ENCODE results near the gene RSRP1.
"Not testable (repeated sequence)": the region's sequence is repeated elsewhere in the genome, so short reads cannot be mapped to it uniquely, and the experiment has no call there.

The RSRP1 gene

GRCh38 chr1:25255706-25256577 lies 8.7 kb upstream of the RSRP1 start:
- DNase-seq = no peak

DNA sequence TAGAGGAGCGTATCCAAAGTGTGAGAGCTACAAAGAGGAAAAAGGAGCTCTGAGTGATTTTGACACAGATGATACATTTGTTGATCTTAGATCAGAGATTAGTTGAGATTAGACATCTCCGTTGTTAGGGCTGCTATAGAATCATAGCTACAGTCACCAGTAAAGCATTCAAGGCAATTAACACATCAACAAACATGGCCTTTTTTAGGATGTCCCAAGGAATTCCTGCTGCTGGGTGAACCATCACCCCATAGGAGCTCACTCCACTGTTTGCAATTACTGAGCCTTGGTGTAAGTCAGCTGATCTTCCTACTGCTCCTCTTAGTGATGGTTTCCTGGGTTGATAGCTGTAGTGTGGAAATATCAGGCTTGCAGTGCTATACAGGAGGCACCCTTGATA lies 6.7 kb upstream of the RSRP1 start:
- no peak for DNase-seq

- no peak for DNase-seq
These were observed 838 bp upstream of the RSRP1 start for GRCh38 chr1:25247829-25248754.

DNA sequence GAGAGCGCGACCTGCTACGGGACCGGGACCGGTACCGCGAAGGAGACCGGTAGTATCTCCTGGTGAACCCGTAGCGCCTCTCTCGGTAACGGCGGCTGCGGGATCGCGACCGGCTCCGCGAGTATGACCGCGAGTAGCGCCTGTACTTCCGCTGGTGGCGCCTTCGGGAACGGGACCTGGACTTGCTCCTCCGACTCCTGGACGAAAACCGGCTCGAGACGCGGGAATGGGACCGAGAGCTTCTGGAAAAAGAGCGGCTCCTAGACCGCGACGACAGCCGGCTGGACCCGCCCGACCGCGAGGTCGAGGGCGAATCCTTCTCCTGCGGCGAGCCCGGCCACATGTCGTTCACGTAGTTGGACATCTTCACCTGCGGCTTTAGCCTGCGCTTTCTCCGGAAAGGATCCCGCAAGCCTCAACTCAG lies 642 bp downstream of the RSRP1 start:
- DNase-seq = peak; percentile 78

- peak; percentile 56 for DNase-seq
These were observed 1.2 kb downstream of the RSRP1 start for GRCh38 chr1:25245809-25246599.

- no peak for DNase-seq
These were observed 1.9 kb downstream of the RSRP1 start for GRCh38 chr1:25245393-25245792.

- no peak for DNase-seq
These were observed 3.3 kb downstream of the RSRP1 start for GRCh38 chr1:25243907-25244306.

GRCh38 chr1:25239681-25240541 lies 7.3 kb downstream of the RSRP1 start:
- peak; percentile 99 for DNase-seq

DNA sequence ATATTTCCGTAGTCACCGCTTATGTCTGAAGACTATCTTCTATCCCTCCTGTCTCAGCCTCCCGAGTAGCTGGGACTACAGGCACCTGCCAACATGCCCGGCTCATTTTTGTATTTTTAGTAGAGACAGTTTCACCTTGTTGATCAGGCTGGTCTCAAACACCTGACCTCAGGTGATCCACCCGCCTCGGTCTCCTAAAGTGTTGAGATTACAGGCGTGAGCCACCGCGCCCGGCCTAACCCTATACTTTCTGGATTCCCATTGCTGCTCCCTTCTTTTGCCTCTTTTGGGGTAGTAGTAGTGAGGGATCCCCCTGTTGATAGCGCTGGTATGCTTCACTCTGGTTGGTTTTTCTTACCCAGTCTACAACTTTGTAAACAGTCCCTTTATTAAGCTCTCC lies 9.2 kb downstream of the RSRP1 start:
- DNase-seq = no peak

- DNase-seq = not testable (repeated sequence)
These were observed 11.0 kb downstream of the RSRP1 start for GRCh38 chr1:25236261-25236660.

- DNase-seq = not testable (repeated sequence)
These were observed 11.8 kb downstream of the RSRP1 start for GRCh38 chr1:25235411-25235810.

DNA sequence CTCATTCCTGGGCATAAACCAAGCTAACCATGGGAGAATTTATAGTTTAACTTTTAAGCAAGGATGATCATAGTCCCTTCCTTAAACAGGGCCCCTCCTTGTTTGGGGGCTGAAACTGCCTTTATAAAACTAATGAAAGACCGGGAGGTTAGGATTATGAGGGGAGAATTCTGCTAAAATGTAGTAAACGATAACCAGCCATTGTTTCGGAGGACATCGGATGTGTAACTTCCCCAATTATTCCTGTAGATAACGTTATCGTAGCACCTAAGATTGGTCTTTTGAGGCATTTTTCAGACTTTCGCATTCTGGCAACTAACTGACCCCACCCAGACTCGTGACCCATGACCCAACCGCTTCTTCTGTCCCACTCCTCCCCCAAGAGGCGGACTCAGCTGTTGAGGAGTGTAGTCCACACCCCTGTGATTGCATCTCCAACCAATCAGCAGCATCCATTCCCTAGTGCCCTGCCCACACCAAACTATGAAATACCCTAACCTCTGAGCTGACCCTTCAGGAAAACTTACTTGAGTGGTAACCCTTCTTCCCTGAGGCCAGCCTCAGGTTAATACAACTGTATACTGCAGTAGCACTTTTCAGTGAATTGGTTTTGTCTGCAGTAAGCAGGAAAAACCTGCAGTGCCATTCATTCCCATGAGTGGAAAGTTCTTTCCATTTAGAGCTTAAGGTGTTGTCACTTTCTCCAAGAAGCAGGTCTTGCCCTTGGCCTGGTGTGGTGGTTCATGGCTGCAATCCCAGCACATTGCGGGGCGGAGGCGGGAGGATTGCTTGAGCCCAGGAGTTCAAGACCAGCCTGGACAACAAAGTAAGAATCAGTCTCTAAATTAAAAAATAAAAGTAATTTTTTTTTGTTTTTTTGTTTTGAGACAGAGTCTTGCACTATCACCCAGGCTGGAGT lies 14.1 kb downstream of the RSRP1 start:
- DNase-seq = peak; percentile 64

DNA sequence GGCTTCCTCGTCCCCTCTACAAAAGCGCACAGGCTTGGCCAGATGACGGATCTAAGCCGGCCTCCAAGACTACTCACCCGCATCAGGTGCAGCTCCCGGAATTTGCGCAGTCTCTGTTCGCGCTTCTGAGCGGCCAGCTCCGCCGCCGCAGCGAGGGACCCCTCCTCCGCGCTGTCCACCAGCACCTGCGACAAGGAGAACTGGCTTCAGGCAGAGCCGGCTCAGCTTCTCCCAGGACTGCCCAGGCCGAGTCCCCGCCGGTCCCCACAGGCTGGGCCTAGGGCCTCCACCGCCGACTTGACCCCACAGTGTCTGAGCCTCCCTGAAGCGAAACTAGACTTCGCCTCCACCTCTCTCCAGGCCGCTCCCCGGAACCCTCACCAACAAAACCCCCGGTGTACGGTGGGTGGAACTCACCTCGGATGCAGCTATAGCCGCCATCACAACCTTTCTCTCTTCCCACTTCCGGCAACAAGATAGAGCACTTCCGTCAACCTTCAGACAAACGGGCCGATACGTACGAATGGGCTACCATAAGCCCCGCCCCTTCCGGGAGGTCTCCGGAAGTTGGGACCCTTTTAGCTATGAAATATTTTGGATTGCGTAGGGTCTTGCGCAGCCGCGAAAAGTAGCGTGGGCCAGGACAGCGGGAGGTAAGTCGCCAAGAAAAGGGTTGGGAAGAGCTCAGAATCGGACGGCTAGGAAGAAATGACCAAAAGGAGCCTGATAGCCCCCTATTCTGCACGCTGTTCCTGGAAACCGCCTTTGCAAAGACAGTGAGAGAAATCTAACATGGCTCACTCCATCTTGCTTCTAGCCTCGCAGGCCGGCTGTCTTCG lies 15.0 kb downstream of the RSRP1 start, which contains the start of gene SYF2:
TSS of gene SYF2 (minus strand) at position 476 of the 839 bp plus-strand sequence. CDS start at position 441, 35 bp downstream.
- peak; percentile 94 for DNase-seq

DNA sequence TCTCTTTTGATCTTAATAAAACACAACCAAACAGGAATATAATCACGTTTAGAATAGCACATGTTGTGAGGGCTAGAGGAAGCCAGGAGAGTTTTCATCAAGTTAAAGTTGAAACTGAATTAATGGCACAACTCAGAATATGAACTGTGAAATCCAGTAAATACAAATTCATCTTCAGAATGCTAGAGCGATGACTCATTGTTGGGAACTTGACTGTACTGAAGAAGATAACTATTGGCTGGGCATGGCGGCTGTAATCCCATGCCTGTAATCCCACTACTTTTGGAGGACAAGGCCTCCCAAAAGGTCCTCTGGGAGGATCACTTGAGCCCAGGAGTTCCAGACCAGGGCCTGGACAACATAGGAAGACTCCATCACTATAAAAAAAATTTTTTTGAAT lies 23.8 kb downstream of the RSRP1 start:
- DNase-seq = no peak

GRCh38 chr1:25222606-25223005 lies 24.6 kb downstream of the RSRP1 start:
- DNase-seq = no peak

- no peak for DNase-seq
These were observed 26.6 kb downstream of the RSRP1 start for GRCh38 chr1:25220666-25221065.

DNA sequence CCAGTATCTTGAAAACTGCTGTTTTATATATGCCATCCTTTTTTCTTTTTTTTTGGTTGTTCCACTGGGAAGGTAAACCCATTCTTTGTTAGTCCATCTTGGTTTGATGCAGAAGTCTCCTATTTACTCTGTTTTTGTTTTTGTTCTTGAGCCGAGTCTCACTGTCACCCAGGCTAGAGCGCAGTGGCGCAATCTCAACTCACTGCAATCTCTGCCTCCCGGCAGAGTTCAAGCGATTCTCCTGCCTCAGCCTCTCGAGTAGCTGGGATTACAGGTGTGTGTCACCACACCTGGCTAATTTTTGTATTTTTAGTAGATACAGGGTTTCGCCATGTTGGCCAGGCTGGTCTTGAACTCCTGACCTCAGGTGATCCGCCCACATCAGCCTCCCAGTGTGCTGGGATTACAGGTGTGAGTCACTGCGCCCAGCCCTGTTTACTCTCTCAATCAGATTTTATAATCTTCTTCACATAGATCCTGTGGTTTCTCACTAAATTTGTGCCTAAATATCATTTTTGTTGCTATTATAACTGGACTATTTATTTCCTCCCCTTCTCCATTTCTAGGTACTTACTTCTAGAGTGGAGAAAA lies 27.5 kb downstream of the RSRP1 start:
- DNase-seq = no peak

GRCh38 chr1:25217598-25218232 lies 29.5 kb downstream of the RSRP1 start:
- no peak for DNase-seq

- no peak for DNase-seq
These were observed 30.2 kb downstream of the RSRP1 start for GRCh38 chr1:25217015-25217414.
